NCI-H82 treated with DMSO at 0.1 percent for 48 hours (cell line): Measurements from ENCODE around the gene PRKAR1B.
"Not testable (repeated sequence)": the region's sequence is repeated elsewhere in the genome, so short reads cannot be mapped to it uniquely, and the experiment has no call there.

Experiments
- DNase-seq: peaks from one replicate; lab custom pipeline; 2025; ENCODE audit not compliant: unreplicated experiment; lab: John Stamatoyannopoulos, UW

Gene PRKAR1B

GRCh38 chr7:672891-673290 is 54.2 kb downstream of the PRKAR1B start:
- no peak for DNase-seq

- no peak for DNase-seq
Measured at GRCh38 chr7:671415-672042, 55.6 kb downstream of the PRKAR1B start.

DNA sequence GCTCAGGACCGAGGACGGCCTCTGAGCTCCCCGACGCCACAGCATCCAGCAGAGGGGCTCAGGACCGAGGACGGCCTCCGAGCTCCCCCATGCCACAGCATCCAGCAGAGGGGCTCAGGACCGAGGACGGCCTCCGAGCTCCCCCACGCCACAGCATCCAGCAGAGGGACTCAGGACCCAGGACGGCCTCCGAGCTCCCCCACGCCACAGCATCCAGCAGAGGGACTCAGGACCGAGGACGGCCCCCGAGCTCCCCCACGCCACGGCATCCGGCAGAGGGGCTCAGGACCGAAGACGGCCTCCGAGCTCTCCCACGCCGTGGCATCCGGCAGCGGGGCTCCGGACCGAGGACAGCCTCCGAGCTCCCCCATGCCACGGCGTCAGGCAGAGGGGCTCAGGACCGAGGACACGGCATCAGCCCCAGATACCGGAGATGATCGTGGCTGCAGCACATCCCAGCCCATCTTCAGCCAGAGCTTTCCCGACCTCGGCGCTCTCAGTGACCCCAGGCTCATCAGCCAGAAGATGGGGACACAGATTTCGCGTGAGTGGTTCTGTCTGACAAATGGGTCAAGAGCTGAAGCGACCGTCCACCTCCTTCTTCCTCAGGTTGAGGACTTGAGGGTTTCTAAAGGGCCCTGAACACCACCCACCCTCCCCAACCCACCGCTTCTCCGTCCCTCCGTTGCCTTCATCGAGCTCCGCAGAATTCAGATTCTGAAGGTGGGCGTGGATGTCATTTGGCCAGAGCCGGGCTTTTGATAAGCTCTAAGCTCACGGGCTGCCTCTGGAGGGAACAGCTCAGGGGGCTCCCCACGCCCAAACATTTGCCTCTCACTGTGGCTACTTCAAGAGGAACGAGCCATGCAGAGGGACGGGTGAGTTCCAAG is 56.3 kb downstream of the PRKAR1B start:
- DNase-seq: no peak

DNA sequence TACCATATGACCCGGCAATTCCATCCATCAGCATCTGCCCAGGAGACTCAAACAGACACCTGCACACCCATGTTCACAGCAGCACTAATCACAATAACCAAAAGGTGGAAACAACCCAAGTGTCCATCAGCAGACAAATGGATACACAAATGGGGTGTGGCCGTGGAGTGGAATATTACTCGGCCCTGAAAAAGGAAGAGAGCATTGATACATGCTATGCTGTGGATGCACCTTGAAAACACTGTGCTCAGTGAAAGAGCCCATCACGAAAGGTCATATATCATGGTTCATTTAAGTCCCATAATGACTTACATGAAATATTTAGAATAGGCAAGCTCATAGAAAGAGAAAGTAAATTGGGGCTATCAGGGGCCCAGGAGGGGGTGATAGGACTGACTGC is 58.1 kb downstream of the PRKAR1B start:
- DNase-seq: no peak

- no peak for DNase-seq
Measured at GRCh38 chr7:668139-668931, 58.7 kb downstream of the PRKAR1B start.

DNA sequence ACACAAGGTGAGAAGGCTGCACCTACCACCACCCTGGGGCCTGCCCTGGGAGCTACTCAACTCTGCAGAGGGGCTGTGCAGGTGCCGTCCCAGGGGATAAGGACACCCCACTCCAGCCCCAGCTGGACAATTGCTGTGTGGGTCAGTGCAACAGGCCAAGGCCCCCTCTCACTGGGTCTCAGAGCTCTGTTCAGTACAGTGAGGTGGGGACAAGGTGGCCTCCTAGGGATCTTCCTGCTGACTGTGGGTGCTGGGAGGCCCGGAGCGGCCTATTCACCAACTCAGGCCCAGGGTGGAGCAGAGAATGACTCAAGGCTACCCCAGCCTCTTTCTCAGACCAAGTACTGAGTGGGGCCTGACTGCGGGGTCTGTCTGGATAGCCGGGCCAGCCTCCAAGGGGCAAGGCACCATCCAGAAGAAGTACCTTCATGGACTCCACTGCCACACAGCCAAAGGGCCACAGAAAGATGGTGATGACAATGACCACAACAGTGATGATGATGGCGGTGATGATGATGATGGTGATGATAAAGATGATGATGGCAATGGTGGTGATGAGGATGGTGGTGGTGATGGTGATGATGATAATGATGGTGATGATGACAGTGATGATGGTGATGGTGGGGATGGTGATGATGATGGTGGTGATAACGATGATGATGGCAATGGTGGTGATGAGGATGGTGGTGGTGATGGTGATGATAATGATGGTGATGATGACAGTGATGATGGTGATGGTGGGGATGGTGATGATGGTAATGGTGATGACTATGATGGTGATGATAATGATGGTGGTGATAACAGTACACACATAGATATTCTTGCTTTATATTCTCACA is 60.4 kb downstream of the PRKAR1B start:
- no peak for DNase-seq

DNA sequence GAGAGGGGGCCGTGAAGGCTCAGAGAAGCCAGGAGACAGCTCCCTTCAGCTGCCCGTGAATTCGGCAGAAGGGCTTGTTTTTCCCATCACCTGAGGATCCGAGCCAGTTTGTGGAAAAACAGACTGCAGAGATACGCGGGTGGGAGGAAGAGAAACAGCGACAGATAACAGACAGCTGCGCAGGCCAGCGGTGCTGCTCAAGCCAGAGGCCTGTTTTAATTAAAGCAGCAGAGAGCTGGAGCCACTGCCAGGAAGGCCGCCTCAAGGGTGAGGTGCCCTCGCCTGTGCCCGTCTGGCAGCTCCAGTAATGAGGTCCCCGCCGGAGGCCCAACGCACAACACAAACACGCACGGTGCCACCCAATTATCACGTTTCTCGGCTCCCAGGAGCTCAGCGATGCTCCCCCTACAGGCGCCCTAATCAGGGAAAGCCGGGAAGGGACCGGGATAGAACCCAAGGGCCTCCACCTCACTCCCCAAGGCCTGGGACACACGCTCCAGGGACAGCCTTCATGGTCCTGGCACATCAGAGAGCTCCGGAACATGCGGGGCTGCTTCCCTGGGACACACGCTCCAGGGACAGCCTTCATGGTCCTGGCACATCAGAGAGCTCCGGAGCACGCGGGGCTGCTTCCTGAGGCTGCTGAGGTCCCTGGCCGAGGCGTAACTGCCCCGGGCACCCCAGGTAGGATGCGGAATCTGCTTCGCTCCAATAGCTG is 61.2 kb downstream of the PRKAR1B start:
- DNase-seq: no peak

- no peak for DNase-seq
Measured at GRCh38 chr7:664997-665735, 61.9 kb downstream of the PRKAR1B start.

DNA sequence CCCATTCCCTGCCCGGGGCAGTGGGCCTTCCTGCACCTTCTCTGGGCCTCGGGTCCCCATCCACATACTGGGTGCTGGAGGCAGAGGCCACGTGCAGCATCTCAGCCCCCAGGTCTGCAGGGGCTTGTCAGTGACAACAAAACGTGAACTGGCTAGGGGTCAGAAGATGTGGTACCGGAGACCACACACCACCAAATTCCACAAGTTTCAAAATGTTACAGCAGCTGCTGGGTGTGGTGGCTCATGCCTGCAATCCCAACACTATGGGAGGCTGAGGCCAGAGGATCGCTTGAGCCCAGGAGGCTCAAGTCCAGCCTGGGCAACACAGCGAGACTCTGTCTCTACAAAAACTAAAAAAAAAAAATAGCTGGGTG is 62.7 kb downstream of the PRKAR1B start:
- DNase-seq: no peak

GRCh38 chr7:662576-662975 is 64.5 kb downstream of the PRKAR1B start:
- DNase-seq: no peak

GRCh38 chr7:659996-660395 is 67.1 kb downstream of the PRKAR1B start:
- no peak for DNase-seq

DNA sequence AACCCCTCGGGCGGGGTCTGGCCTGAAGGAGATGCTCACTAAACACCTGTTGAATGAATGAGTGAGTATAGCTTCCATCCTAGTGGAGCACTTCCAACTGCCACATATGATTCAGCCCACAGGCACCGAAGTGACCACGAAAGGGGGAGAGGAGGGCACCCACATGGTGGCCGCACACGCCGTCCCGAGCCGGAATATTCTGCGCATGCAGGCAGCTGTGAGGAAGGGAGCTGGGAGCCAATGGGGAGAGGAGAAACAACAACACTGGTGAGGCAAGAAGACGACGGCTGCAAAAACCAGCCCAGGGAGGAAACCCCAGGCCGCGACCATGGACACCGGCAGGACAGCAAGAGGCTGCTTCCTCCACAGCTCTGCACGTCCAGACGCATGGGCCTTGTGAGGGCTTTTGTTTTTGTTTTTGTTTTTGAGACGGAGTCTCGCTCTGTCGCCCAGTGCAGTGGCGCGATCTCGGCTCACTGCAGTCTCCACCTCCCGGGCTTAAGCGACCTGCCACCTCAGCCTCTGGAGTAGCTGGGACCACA is 67.7 kb downstream of the PRKAR1B start:
- DNase-seq: no peak

DNA sequence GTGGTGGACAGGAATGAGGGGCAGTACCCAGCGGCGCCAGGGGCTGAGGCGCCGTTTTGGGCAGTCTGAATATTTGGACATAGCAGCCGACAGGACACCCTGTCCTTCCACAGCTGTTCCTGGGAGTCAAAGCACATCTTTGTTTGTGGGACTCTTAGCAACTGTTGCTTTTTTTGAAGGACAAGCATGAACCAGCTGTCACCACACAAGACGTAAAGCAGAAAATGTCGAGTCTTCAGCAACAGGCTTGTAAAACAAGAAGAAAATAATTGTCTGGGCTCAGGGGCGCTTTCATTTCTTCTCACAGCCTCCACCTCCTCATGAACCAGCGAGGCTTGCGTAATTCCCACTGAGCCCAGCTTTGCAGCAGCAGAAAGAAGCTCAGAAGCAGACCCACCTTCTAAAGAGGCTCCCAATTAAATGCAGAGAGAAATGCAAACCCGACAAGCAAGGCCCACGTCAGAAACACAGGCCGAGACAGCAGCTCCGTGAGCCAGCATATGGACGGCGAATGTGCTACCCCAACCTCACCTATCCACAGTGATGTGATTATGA is 69.4 kb downstream of the PRKAR1B start:
- DNase-seq: no peak

GRCh38 chr7:657010-657409 is 70.1 kb downstream of the PRKAR1B start:
- not testable (repeated sequence) for DNase-seq

DNA sequence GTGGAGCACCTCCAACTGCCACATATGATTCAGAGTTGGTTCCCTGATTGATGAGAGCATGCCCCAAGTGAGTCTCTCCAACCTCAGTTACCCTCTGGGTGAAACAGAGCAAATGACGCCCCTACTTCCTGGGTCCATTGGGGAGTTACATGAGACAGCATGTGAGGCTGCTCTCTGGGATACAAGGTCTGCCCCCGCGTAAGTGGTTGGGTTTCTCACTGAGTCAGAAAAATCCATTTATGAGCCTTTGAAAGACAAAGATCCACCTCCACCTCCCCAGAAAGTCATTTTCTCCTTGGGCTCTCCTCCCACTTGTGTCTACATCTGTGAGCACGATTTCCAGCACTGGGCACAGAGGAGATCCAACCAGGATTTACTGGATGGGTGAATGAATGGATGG is 71.3 kb downstream of the PRKAR1B start:
- no peak for DNase-seq

- DNase-seq: no peak
Measured at GRCh38 chr7:653829-654764, 73.0 kb downstream of the PRKAR1B start.

DNA sequence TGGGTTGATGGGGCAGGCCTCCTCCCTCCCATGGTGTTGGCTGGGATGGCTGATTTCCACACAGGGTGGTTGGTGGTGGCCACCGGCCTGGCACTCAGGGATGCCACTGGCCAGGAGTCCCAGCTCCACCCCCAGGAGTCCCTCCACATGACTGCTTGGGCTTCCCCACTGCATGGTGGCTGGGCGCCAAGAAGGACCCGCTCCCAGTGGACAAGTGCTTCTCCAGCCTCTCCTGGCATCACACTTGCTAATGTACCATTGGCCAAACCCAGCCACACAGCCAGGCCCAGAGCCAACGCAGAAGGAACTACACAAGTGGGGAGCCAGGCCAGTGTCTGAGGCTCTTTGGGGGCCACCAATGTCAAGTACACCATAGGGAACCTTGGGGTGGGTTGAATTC is 74.2 kb downstream of the PRKAR1B start:
- no peak for DNase-seq

DNA sequence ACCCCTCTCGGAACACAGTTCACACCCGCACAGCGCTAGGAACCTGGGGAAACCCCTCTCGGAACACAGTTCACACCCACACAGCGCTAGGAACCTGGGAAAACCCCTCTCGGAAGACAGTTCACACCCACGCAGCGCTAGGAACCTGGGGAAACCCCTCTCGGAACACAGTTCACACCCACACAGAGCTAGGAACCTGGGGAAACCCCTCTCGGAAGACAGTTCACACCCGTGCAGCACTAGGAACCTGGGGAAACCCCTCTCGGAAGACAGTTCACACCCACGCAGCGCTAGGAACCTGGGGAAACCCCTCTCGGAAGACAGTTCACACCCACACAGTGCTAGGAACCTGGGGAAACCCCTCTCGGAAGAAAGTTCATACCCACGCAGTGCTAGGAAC is 74.9 kb downstream of the PRKAR1B start:
- DNase-seq: not testable (repeated sequence)
